Ishikawa (cell line): ENCODE data around the gene PLEKHH1.

Source experiments
- CEBPB ChIP-seq: IDR thresholded peaks from 2 replicates; pipeline ENCODE4 v1.6.1; 2012
- CREB1 ChIP-seq: IDR thresholded peaks from 2 replicates; pipeline ENCODE4 v1.6.1; 2012; ENCODE audit warnings: low read depth
- EGR1 ChIP-seq: IDR thresholded peaks from 2 replicates; pipeline ENCODE4 v1.6.1; 2012
- EP300 ChIP-seq: IDR thresholded peaks from 2 replicates; pipeline ENCODE4 v1.6.1; 2012; ENCODE audit warnings: borderline replicate concordance
- FOXM1 ChIP-seq: IDR thresholded peaks from 2 replicates; pipeline ENCODE4 v1.6.1; 2012; ENCODE audit warnings: low read depth, borderline replicate concordance
- MAX ChIP-seq: IDR thresholded peaks from 2 replicates; pipeline ENCODE4 v1.6.1; 2012
- NFIC ChIP-seq: IDR thresholded peaks from 2 replicates; pipeline ENCODE4 v1.6.1; 2012
- RAD21 ChIP-seq: IDR thresholded peaks from 2 replicates; pipeline ENCODE4 v1.6.1; 2012; ENCODE audit warnings: low read depth
- REST ChIP-seq: IDR thresholded peaks from 2 replicates; pipeline ENCODE4 v1.6.1; 2012; ENCODE audit warnings: low read depth, mild to moderate bottlenecking
- TAF1 ChIP-seq: IDR thresholded peaks from 2 replicates; pipeline ENCODE4 v1.6.1; 2012; ENCODE audit warnings: low read depth, mild to moderate bottlenecking
- TCF12 ChIP-seq: IDR thresholded peaks from 2 replicates; pipeline ENCODE4 v1.6.1; 2012; ENCODE audit warnings: low read depth
- TEAD4 ChIP-seq: IDR thresholded peaks from 2 replicates; pipeline ENCODE4 v1.6.1; 2012
- USF1 ChIP-seq: IDR thresholded peaks from 2 replicates; pipeline ENCODE4 v1.6.1; 2012
- YY1 ChIP-seq: IDR thresholded peaks from 2 replicates; pipeline ENCODE4 v1.6.1; 2012; ENCODE audit warnings: low read depth
- ZBTB7A ChIP-seq: IDR thresholded peaks from 2 replicates; pipeline ENCODE4 v1.6.1; 2012; ENCODE audit warnings: low read depth

The PLEKHH1 gene

GRCh38 chr14:67569651-67570290 is 36.7 kb downstream of the PLEKHH1 start:
- TF ChIP-seq USF1 (no peak), CEBPB (no peak), ZBTB7A (no peak), TEAD4 (no peak), EGR1 (no peak), RAD21 (no peak), FOXM1 (no peak), REST (no peak), TAF1 (no peak), NFIC (no peak), CREB1 (no peak), TCF12 (no peak), YY1 (no peak), EP300 (no peak), MAX (no peak)

- TF ChIP-seq TAF1 (no peak), CEBPB (no peak), REST (no peak), TEAD4 (no peak), ZBTB7A (no peak), FOXM1 (no peak)
These were observed 37.4 kb downstream of the PLEKHH1 start for GRCh38 chr14:67570453-67570852.

GRCh38 chr14:67571275-67571990 is 38.3 kb downstream of the PLEKHH1 start:
- TF ChIP-seq TEAD4 (no peak), EGR1 (no peak), TCF12 (no peak), NFIC (no peak), USF1 (no peak), RAD21 (peak; percentile 94)

GRCh38 chr14:67571991-67572323 is 38.9 kb downstream of the PLEKHH1 start:
- TF ChIP-seq YY1 (no peak), TEAD4 (no peak), CEBPB (no peak), CREB1 (no peak), NFIC (no peak), ZBTB7A (no peak), RAD21 (no peak), USF1 (no peak), EP300 (no peak), FOXM1 (no peak), TCF12 (no peak), MAX (no peak), REST (no peak), EGR1 (no peak), TAF1 (no peak)
